Duodenal mucosa (tissue), 2 donors: ENCODE results near the gene MAPK8IP1.

Experiments
- H3K27ac ChIP-seq: one replicate; pipeline ENCODE4 v1.7.0; 2013; ENCODE audit warnings: low read depth, low read length
- H3K27me3 ChIP-seq, 2 donors: one replicate each; pipeline ENCODE4 v1.7.0; 2013; ENCODE audit warnings: low read length in 2 of 2, control low read depth in 1 of 2; ENCODE audit not compliant: insufficient read depth in 2 of 2, control insufficient read depth in 1 of 2
- H3K36me3 ChIP-seq, 2 donors: one replicate each; pipeline ENCODE4 v1.7.0; 2013; ENCODE audit warnings: low read length in 2 of 2, control low read depth in 1 of 2; ENCODE audit not compliant: insufficient read depth in 2 of 2, control insufficient read depth in 1 of 2
- H3K4me1 ChIP-seq, 2 donors: one replicate each; pipeline ENCODE4 v1.7.0; 2013; ENCODE audit warnings: low read length in 2 of 2, control low read depth in 1 of 2; ENCODE audit not compliant: insufficient read depth in 2 of 2, control insufficient read depth in 1 of 2
- H3K4me3 ChIP-seq, 2 donors: one replicate each; pipeline ENCODE4 v1.7.0; 2013; ENCODE audit warnings: low read length in 2 of 2, low read depth in 1 of 2
- H3K9ac ChIP-seq, 2 donors: one replicate each; pipeline ENCODE4 v1.7.0; 2013; ENCODE audit warnings: low read length in 2 of 2, low read depth in 1 of 2
- H3K9me3 ChIP-seq, 2 donors: one replicate each; pipeline ENCODE4 v1.7.0; 2013; ENCODE audit warnings: low read length in 2 of 2, control low read depth in 1 of 2; ENCODE audit not compliant: control insufficient read depth in 1 of 2

The MAPK8IP1 gene

GRCh38 chr11:45859661-45860140 lies 25.8 kb upstream of the MAPK8IP1 start:
- no peak overlapping the region for H3K4me3 ChIP-seq
- peaks cover 29 to 32% of the 10 kb centered on the region in 2 donors for H3K4me1 ChIP-seq
- no peaks in the 10 kb centered on the region for H3K9me3 ChIP-seq
- peaks cover 55 to 72% of the 10 kb centered on the region in 2 donors for H3K36me3 ChIP-seq
- no peaks in the 10 kb centered on the region for H3K27me3 ChIP-seq
- peak overlapping the region; percentile 50 for H3K27ac ChIP-seq
- no peak overlapping the region for H3K9ac ChIP-seq

GRCh38 chr11:45860348-45860747 lies 25.1 kb upstream of the MAPK8IP1 start:
- no peak overlapping the region for H3K9ac ChIP-seq
- no peak overlapping the region for H3K4me3 ChIP-seq
- H3K36me3 ChIP-seq = peaks cover 55 to 72% of the 10 kb centered on the region in 2 donors
- H3K4me1 ChIP-seq = peaks cover 29 to 32% of the 10 kb centered on the region in 2 donors
- H3K27me3 ChIP-seq = no peaks in the 10 kb centered on the region
- no peaks in the 10 kb centered on the region for H3K9me3 ChIP-seq
- no peak overlapping the region for H3K27ac ChIP-seq

GRCh38 chr11:45860764-45861510 lies 24.5 kb upstream of the MAPK8IP1 start:
- Histone ChIP-seq H3K4me1 (peaks cover 29 to 32% of the 10 kb centered on the region in 2 donors), H3K9ac (no peak overlapping the region), H3K4me3 (no peak overlapping the region), H3K27me3 (no peaks in the 10 kb centered on the region), H3K9me3 (no peaks in the 10 kb centered on the region), H3K27ac (no peak overlapping the region), H3K36me3 (peaks cover 51 to 71% of the 10 kb centered on the region in 2 donors)

GRCh38 chr11:45864041-45864440 lies 21.4 kb upstream of the MAPK8IP1 start:
- Histone ChIP-seq H3K27ac (no peak overlapping the region), H3K9me3 (no peaks in the 10 kb centered on the region), H3K36me3 (peaks cover 47 to 77% of the 10 kb centered on the region in 2 donors), H3K27me3 (no peaks in the 10 kb centered on the region), H3K4me1 (peaks cover 11% of the 10 kb centered on the region in 2 donors), H3K9ac (no peak overlapping the region), H3K4me3 (no peak overlapping the region)

- H3K4me3 ChIP-seq = no peak overlapping the region
- H3K4me1 ChIP-seq = no peaks in the 10 kb centered on the region
- H3K27me3 ChIP-seq = no peaks in the 10 kb centered on the region
- H3K9me3 ChIP-seq = no peaks in the 10 kb centered on the region
- no peak overlapping the region for H3K27ac ChIP-seq
- H3K36me3 ChIP-seq = peaks cover 45 to 88% of the 10 kb centered on the region in 2 donors
- H3K9ac ChIP-seq = no peak overlapping the region
Measured at GRCh38 chr11:45869551-45869950, 15.9 kb upstream of the MAPK8IP1 start.

- H3K9me3 ChIP-seq = no peaks in the 10 kb centered on the region
- no peak overlapping the region for H3K27ac ChIP-seq
- no peaks in the 10 kb centered on the region for H3K4me1 ChIP-seq
- peaks cover 48 to 90% of the 10 kb centered on the region in 2 donors for H3K36me3 ChIP-seq
- no peak overlapping the region for H3K4me3 ChIP-seq
- no peaks in the 10 kb centered on the region for H3K27me3 ChIP-seq
- no peak overlapping the region for H3K9ac ChIP-seq
Measured at GRCh38 chr11:45870706-45871105, 14.7 kb upstream of the MAPK8IP1 start.

GRCh38 chr11:45871638-45872037 lies 13.8 kb upstream of the MAPK8IP1 start:
- H3K4me1 ChIP-seq = no peaks in the 10 kb centered on the region
- H3K4me3 ChIP-seq = no peak overlapping the region
- H3K27me3 ChIP-seq = no peaks in the 10 kb centered on the region
- no peaks in the 10 kb centered on the region for H3K9me3 ChIP-seq
- peaks cover 53 to 88% of the 10 kb centered on the region in 2 donors for H3K36me3 ChIP-seq
- no peak overlapping the region for H3K9ac ChIP-seq
- no peak overlapping the region for H3K27ac ChIP-seq

GRCh38 chr11:45872651-45873356 lies 12.6 kb upstream of the MAPK8IP1 start:
- no peak overlapping the region for H3K9ac ChIP-seq
- H3K36me3 ChIP-seq = peaks cover 54 to 87% of the 10 kb centered on the region in 2 donors
- no peak overlapping the region for H3K4me3 ChIP-seq
- no peaks in the 10 kb centered on the region for H3K9me3 ChIP-seq
- no peaks in the 10 kb centered on the region for H3K27me3 ChIP-seq
- no peak overlapping the region for H3K27ac ChIP-seq
- no peaks in the 10 kb centered on the region for H3K4me1 ChIP-seq

- Histone ChIP-seq H3K4me3 (no peak overlapping the region), H3K36me3 (peaks cover 49 to 74% of the 10 kb centered on the region in 2 donors), H3K27me3 (no peaks in the 10 kb centered on the region), H3K9me3 (no peaks in the 10 kb centered on the region), H3K27ac (no peak overlapping the region), H3K9ac (no peak overlapping the region), H3K4me1 (no peaks in the 10 kb centered on the region)
Measured at GRCh38 chr11:45876401-45876800, 9.1 kb upstream of the MAPK8IP1 start.

GRCh38 chr11:45877221-45877620 lies 8.2 kb upstream of the MAPK8IP1 start:
- no peaks in the 10 kb centered on the region for H3K27me3 ChIP-seq
- no peak overlapping the region for H3K27ac ChIP-seq
- H3K4me3 ChIP-seq = no peak overlapping the region
- no peaks in the 10 kb centered on the region for H3K4me1 ChIP-seq
- no peak overlapping the region for H3K9ac ChIP-seq
- no peaks in the 10 kb centered on the region for H3K9me3 ChIP-seq
- H3K36me3 ChIP-seq = peaks cover 54 to 74% of the 10 kb centered on the region in 2 donors
